ENCODE measurements around the gene PIK3C2A. TPM values are rescaled to one million over a fixed set of nuclear protein-coding genes. Genes with fewer than 3 reads are reported as not detected.
"Not testable (repeated sequence)": the region's sequence is repeated elsewhere in the genome, so short reads cannot be mapped to it uniquely, and the experiment has no call there.

PIK3C2A gene
- total RNA-seq, 1 experiment from 2014 or later: 68.3 TPM

GRCh38 chr11:17244046-17244445, 36.3 kb upstream of the PIK3C2A start:
- DNase-seq (ENCODE audit: low read depth, low spot score) (no peak), ATAC-seq (no peak)
- no peaks in the 10 kb centered on the region for H3K9me3 ChIP-seq (ENCODE audit: control insufficient read depth, insufficient read depth, low read depth, low read length)
- no peaks in the 10 kb centered on the region for H3K36me3 ChIP-seq (ENCODE audit: control insufficient read depth, insufficient read depth, low read length)
- H3K27ac ChIP-seq (ENCODE audit: low read length): no peak overlapping the region
- no peaks in the 10 kb centered on the region for H3K4me1 ChIP-seq (ENCODE audit: control insufficient read depth, insufficient read depth, low read length)
- H3K27me3 ChIP-seq (ENCODE audit: control insufficient read depth, insufficient read depth, low read length): no peaks in the 10 kb centered on the region
- TF ChIP-seq POLR2AphosphoS5 (IDR thresholded peaks at IDR 0.05; ENCODE audit: low read depth, low read length) (no peak), CTCF (IDR thresholded peaks at IDR 0.05) (no peak), TCF7L2 (IDR thresholded peaks at IDR 0.05; ENCODE audit: low read depth, low read length) (no peak), REST (IDR thresholded peaks at IDR 0.05; ENCODE audit: insufficient read depth in 1 of 2, low read depth in 2 of 2, low read length in 1 of 2) (no peak), SIN3A (IDR thresholded peaks at IDR 0.05; ENCODE audit: borderline replicate concordance, insufficient read depth, low read depth, low read length) (no peak)
- no peak overlapping the region for H3K4me3 ChIP-seq (ENCODE audit: low read depth in 2 of 2, low read length in 2 of 2)
- intact Hi-C loops (cut with micrococcal nuclease; ENCODE audit: unreplicated experiment) (no loop called here), in situ Hi-C loops (cut with HindIII; ENCODE audit: low pct_unique_long_range_greater_than_20kb, low sequenced_read_pairs) (no loop called here)
- no TSS peak for BruUV-seq (replicated peaks)
- ChIA-PET POLR2A (no interaction called here), CTCF (no interaction called here)

GRCh38 chr11:17242954-17243353, 35.2 kb upstream of the PIK3C2A start:
- BruUV-seq (replicated peaks); DNase-seq (ENCODE audit: low read depth, low spot score); POLR2A ChIA-PET; H3K4me1 ChIP-seq (ENCODE audit: control insufficient read depth, insufficient read depth, low read length); in situ Hi-C loops (cut with HindIII; ENCODE audit: low pct_unique_long_range_greater_than_20kb, low sequenced_read_pairs); CTCF ChIA-PET; H3K27ac ChIP-seq (ENCODE audit: low read length); ATAC-seq; H3K36me3 ChIP-seq (ENCODE audit: control insufficient read depth, insufficient read depth, low read length); H3K27me3 ChIP-seq (ENCODE audit: control insufficient read depth, insufficient read depth, low read length); intact Hi-C loops (cut with micrococcal nuclease; ENCODE audit: unreplicated experiment); H3K4me3 ChIP-seq (ENCODE audit: low read depth in 2 of 2, low read length in 2 of 2); H3K9me3 ChIP-seq (ENCODE audit: control insufficient read depth, insufficient read depth, low read depth, low read length): not testable (repeated sequence)

GRCh38 chr11:17240780-17241179, 33.0 kb upstream of the PIK3C2A start:
- ATAC-seq (no peak), DNase-seq (ENCODE audit: low read depth, low spot score) (no peak)
- Histone ChIP-seq H3K36me3 (ENCODE audit: control insufficient read depth, insufficient read depth, low read length) (no peaks in the 10 kb centered on the region), H3K9me3 (ENCODE audit: control insufficient read depth, insufficient read depth, low read depth, low read length) (no peaks in the 10 kb centered on the region), H3K4me3 (ENCODE audit: low read depth in 2 of 2, low read length in 2 of 2) (no peak overlapping the region), H3K27ac (ENCODE audit: low read length) (no peak overlapping the region), H3K27me3 (ENCODE audit: control insufficient read depth, insufficient read depth, low read length) (no peaks in the 10 kb centered on the region), H3K4me1 (ENCODE audit: control insufficient read depth, insufficient read depth, low read length) (no peaks in the 10 kb centered on the region)
- intact Hi-C loops (cut with micrococcal nuclease; ENCODE audit: unreplicated experiment) (no loop called here), in situ Hi-C loops (cut with HindIII; ENCODE audit: low pct_unique_long_range_greater_than_20kb, low sequenced_read_pairs) (no loop called here)
- ChIA-PET POLR2A (interaction anchor here (0.6 kb wide), 1 partner anchor 241 kb away, joined by 4 read pairs; no protein-coding TSS in a partner anchor), CTCF (interaction anchor here (0.7 kb wide), 1 partner anchor 131 kb away, joined by 3 read pairs; no protein-coding TSS in a partner anchor)
- no peak for TF ChIP-seq POLR2AphosphoS5 (IDR thresholded peaks at IDR 0.05; ENCODE audit: low read depth, low read length)
- no peak for TF ChIP-seq REST (IDR thresholded peaks at IDR 0.05; ENCODE audit: insufficient read depth in 1 of 2, low read depth in 2 of 2, low read length in 1 of 2)
- TF ChIP-seq SIN3A (IDR thresholded peaks at IDR 0.05; ENCODE audit: borderline replicate concordance, insufficient read depth, low read depth, low read length): no peak
- no peak for TF ChIP-seq TCF7L2 (IDR thresholded peaks at IDR 0.05; ENCODE audit: low read depth, low read length)
- TF ChIP-seq CTCF (IDR thresholded peaks at IDR 0.05): no peak
- BruUV-seq (replicated peaks): no TSS peak

GRCh38 chr11:17239927-17240326, 32.1 kb upstream of the PIK3C2A start:
- CTCF ChIA-PET; BruUV-seq (replicated peaks): not testable (repeated sequence)
- intact Hi-C loops (cut with micrococcal nuclease; ENCODE audit: unreplicated experiment): loop anchor here (10.0 kb wide), 1 partner anchor 265 kb away; no protein-coding TSS in a partner anchor

More at GRCh38 chr11:17239927-17240326, 32.1 kb upstream of the PIK3C2A start:
- ATAC-seq; H3K27ac ChIP-seq (ENCODE audit: low read length); H3K4me1 ChIP-seq (ENCODE audit: control insufficient read depth, insufficient read depth, low read length); H3K4me3 ChIP-seq (ENCODE audit: low read depth in 2 of 2, low read length in 2 of 2); POLR2A ChIA-PET; in situ Hi-C loops (cut with HindIII; ENCODE audit: low pct_unique_long_range_greater_than_20kb, low sequenced_read_pairs); H3K9me3 ChIP-seq (ENCODE audit: control insufficient read depth, insufficient read depth, low read depth, low read length); DNase-seq (ENCODE audit: low read depth, low spot score); H3K36me3 ChIP-seq (ENCODE audit: control insufficient read depth, insufficient read depth, low read length); H3K27me3 ChIP-seq (ENCODE audit: control insufficient read depth, insufficient read depth, low read length): not testable (repeated sequence)
